Neural cell (in vitro differentiated cells): Measurements from ENCODE around the gene LNX2. TPM values are rescaled to one million over a fixed set of nuclear protein-coding genes. Genes with fewer than 3 reads are reported as not detected.

Source experiments
- H2AFZ ChIP-seq: fragments of 200-600, 300-800 bp; sonication (generic), shearing (Covaris generic); 2 replicates; pipeline ENCODE4 v1.6.0; 2014; ENCODE audit warnings: low read depth, mild to moderate bottlenecking, antibody characterized with exemption, low read length, moderate library complexity
- H3F3A ChIP-seq: fragments of 200-600 bp; shearing (Covaris generic); 2 replicates; pipeline ENCODE4 v1.6.1; 2016; ENCODE audit warnings: mild to moderate bottlenecking, moderate library complexity, mixed read lengths, antibody characterized with exemption, low read length; ENCODE audit not compliant: insufficient read depth, poor library complexity, severe bottlenecking
- H3K27ac ChIP-seq: fragments of 200-600, 300-800 bp; sonication (generic), shearing (Covaris generic); 2 replicates; pipeline ENCODE4 v1.5.1; 2014; ENCODE audit warnings: mild to moderate bottlenecking, low read length, moderate library complexity
- H3K27me3 ChIP-seq: fragments of 300-800, 200-600 bp; sonication (generic), shearing (Covaris generic); 2 replicates; pipeline ENCODE4 v1.6.0; 2014; ENCODE audit warnings: mild to moderate bottlenecking, low read depth, low read length, moderate library complexity; ENCODE audit not compliant: insufficient read depth
- H3K36me3 ChIP-seq: fragments of 300-800, 200-600 bp; sonication (generic), shearing (Covaris generic); 2 replicates; pipeline ENCODE4 v1.5.1; 2014; ENCODE audit warnings: mild to moderate bottlenecking, antibody characterized with exemption, low read length, moderate library complexity; ENCODE audit not compliant: insufficient read depth
- H3K4me2 ChIP-seq: fragments of 300-800, 200-600 bp; sonication (generic), shearing (Covaris generic); 2 replicates; pipeline ENCODE4 v1.6.0; 2014; ENCODE audit warnings: mild to moderate bottlenecking, low read length
- H3K4me3 ChIP-seq: fragments of 300-800, 200-600 bp; sonication (generic), shearing (Covaris generic); 2 replicates; pipeline ENCODE4 v1.5.1; 2014; ENCODE audit warnings: mild to moderate bottlenecking, low read length, moderate library complexity
- H3K79me2 ChIP-seq: fragments of 200-600 bp; shearing (Covaris generic); replicated peaks from 2 replicates; pipeline ENCODE4 v1.6.0; 2014; ENCODE audit warnings: mild to moderate bottlenecking, low read length, moderate library complexity; ENCODE audit not compliant: insufficient read depth
- H3K9ac ChIP-seq: fragments of 300-800, 200-600 bp; sonication (generic), shearing (Covaris generic); 2 replicates; pipeline ENCODE4 v1.6.1; 2016; ENCODE audit warnings: mild to moderate bottlenecking, low read length, mixed read lengths
- H3K9me2 ChIP-seq: fragments of 200-600 bp; shearing (Covaris generic); 2 replicates; pipeline ENCODE4 v1.6.1; 2016; ENCODE audit warnings: mild to moderate bottlenecking, low read length, mixed read lengths; ENCODE audit not compliant: insufficient read depth
- H3K9me3 ChIP-seq: fragments of 200-600, 300-800 bp; sonication (generic), shearing (Covaris generic); 2 replicates; pipeline ENCODE4 v1.6.1; 2016; ENCODE audit warnings: mild to moderate bottlenecking, mixed run types, low read length, moderate library complexity, mixed read lengths
- H4K20me1 ChIP-seq: fragments of 200-600 bp; shearing (Covaris generic); 2 replicates; pipeline ENCODE4 v1.6.1; 2016; ENCODE audit warnings: mild to moderate bottlenecking, mixed run types; ENCODE audit not compliant: insufficient read depth
- CTCF ChIP-seq: fragments of 450-650 bp; IDR thresholded peaks from 2 replicates; pipeline ENCODE4 v1.5.1; 2014; ENCODE audit warnings: antibody characterized with exemption, mild to moderate bottlenecking, moderate library complexity; ENCODE audit not compliant: poor library complexity, severe bottlenecking
- EP300 ChIP-seq: fragments of 450-650 bp; conservative IDR thresholded peaks from 2 replicates; pipeline ENCODE4 v1.6.1; 2014; ENCODE audit warnings: antibody characterized with exemption, mild to moderate bottlenecking, moderate library complexity; ENCODE audit not compliant: poor library complexity, severe bottlenecking
- EZH2 ChIP-seq: fragments of 200-600, 300-800 bp; shearing (Covaris generic), sonication (generic); IDR thresholded peaks from 2 replicates; pipeline ENCODE4 v1.6.1; 2014; ENCODE audit warnings: antibody characterized with exemption, low read length, borderline replicate concordance, mild to moderate bottlenecking; ENCODE audit not compliant: insufficient read depth, poor library complexity, severe bottlenecking
- MXI1 ChIP-seq: fragments of 450-650 bp; conservative IDR thresholded peaks from 2 replicates; pipeline ENCODE4 v1.6.1; 2014; ENCODE audit warnings: antibody characterized with exemption, mild to moderate bottlenecking; ENCODE audit not compliant: poor library complexity, severe bottlenecking
- POLR2AphosphoS5 ChIP-seq: IDR thresholded peaks from 2 replicates; pipeline ENCODE4 v1.6.1; 2012
- RAD21 ChIP-seq: fragments of 450-650 bp; conservative IDR thresholded peaks from 2 replicates; pipeline ENCODE4 v1.6.1; 2014; ENCODE audit warnings: antibody characterized with exemption, mild to moderate bottlenecking, moderate library complexity
- REST ChIP-seq: IDR thresholded peaks from 2 replicates; pipeline ENCODE4 v1.6.1; 2012; ENCODE audit warnings: borderline replicate concordance
- SMC3 ChIP-seq: fragments of 450-650 bp; conservative IDR thresholded peaks from 2 replicates; pipeline ENCODE4 v1.6.1; 2014; ENCODE audit warnings: antibody characterized with exemption, mild to moderate bottlenecking, moderate library complexity; ENCODE audit not compliant: poor library complexity
- TAF1 ChIP-seq: IDR thresholded peaks from 2 replicates; pipeline ENCODE4 v1.6.1; 2012; ENCODE audit warnings: low read depth
- polyA plus RNA-seq: library from polyadenylated mRNA; depleted of rRNA; stranded (reverse); fragments of >200 nt; gene quantifications from 2 replicates; pipeline ENCODE4 v1.2.3, GENCODE V29; 2014

Gene LNX2
- polyA plus RNA-seq, 1 donor from 2014 or later = 4.2 TPM

DNA sequence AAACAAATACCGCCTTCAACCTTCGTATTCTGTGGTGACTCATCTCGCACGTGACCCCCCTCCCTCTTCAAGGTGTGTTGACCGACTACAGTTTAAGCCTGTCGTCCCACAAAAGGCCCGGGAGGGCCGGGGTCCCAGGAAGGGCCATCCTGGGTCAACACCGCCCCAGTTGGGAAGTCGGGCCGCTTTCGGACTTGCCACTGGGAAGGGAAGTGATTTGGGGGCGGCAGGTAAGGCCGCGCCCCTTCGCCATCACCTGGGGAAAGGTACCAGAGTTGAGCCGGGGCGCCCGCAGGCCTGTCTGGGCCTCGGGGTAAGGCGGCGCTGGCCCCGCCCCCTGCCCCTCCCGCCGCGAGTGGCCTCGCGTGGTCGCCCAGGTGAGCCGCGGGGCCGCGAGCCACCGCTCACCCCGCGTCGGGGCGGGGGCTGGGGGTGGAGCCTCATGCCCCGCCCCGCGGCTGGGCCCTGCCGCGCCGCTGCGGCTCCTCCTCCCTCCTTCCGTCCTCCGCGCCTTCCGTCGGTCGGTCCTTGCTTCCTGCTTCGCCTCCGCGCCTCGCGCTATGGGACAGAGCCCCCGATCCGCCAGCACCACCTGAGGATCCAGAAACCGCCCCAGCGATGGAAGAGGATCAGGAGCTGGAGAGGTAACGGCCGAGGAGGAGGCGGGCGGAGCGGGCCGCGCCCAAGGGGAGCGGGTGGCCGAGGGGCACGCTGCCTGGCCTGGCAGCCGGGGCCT, 1.2 kb upstream of the LNX2 start, which contains the start of gene POLR1D:
TSS of gene POLR1D (plus strand) at position 527 of the 736 bp plus-strand sequence. CDS start at position 619, 92 bp downstream.
- Histone ChIP-seq H3K9ac (peak within 1 kb of the TSS; percentile 79), H3K36me3 (peaks cover 11% of the 10 kb centered on the region), H2AFZ (peak within 1 kb of the TSS; percentile 96), H3K79me2 (peaks cover 16% of the 10 kb centered on the region), H3K9me3 (no peaks in the 10 kb centered on the region), H4K20me1 (no peaks in the 10 kb centered on the region), H3K4me2 (peak within 1 kb of the TSS; percentile 83), H3F3A (no peaks in the 10 kb centered on the region), H3K4me3 (peak within 1 kb of the TSS; percentile 93), H3K27ac (peak within 1 kb of the TSS; percentile 77), H3K27me3 (no peaks in the 10 kb centered on the region), H3K9me2 (no peaks in the 10 kb centered on the region)
- TF ChIP-seq CTCF (no peak), REST (peak; percentile 14), RAD21 (no peak), EZH2 (no peak), MXI1 (peak; percentile 75), SMC3 (no peak), TAF1 (peak; percentile 60), POLR2AphosphoS5 (peak; percentile 90), EP300 (peak; percentile 21)

GRCh38 chr13:27621116-27621365, 712 bp upstream of the LNX2 start:
- Histone ChIP-seq H3K9ac (peak overlapping the region; percentile 79), H3K4me3 (peak overlapping the region; percentile 93), H3K4me2 (peak overlapping the region; percentile 16), H3K9me3 (no peaks in the 10 kb centered on the region), H3K27ac (peak overlapping the region; percentile 75), H3K79me2 (peaks cover 16% of the 10 kb centered on the region), H4K20me1 (no peaks in the 10 kb centered on the region), H3K27me3 (no peaks in the 10 kb centered on the region), H3K9me2 (no peaks in the 10 kb centered on the region), H3F3A (no peaks in the 10 kb centered on the region), H3K36me3 (peaks cover 11% of the 10 kb centered on the region), H2AFZ (peak overlapping the region; percentile 96)
- TF ChIP-seq POLR2AphosphoS5 (no peak), CTCF (no peak), EP300 (no peak), RAD21 (no peak), EZH2 (no peak), MXI1 (no peak), REST (no peak)
